Activated B cell treated with CpG ODN at 0.5 μM for 24 hours (primary cell): Measurements from ENCODE around the gene SV2B. TPM values are rescaled to one million over a fixed set of nuclear protein-coding genes. Genes with fewer than 3 reads are reported as not detected.
"Not testable (repeated sequence)": the region's sequence is repeated elsewhere in the genome, so short reads cannot be mapped to it uniquely, and the experiment has no call there.

Experiments
- ATAC-seq: fragments of 200-7000 bp; cut with Tn5 transposase; one replicate; pipeline ENCODE4 v1.10.0; 2021; ENCODE audit warnings: low read depth, mild to moderate bottlenecking, moderate library complexity
- CTCF ChIA-PET: fragments of 350-600 bp; sonication (Branson Sonifier 250); formaldehyde crosslinking; loops from one replicate; lab custom pipeline; 2021; ENCODE audit warnings: antibody characterized with exemption; lab: Charles Lee
- POLR2A ChIA-PET: fragments of 350-600 bp; sonication (Branson Sonifier 250); formaldehyde crosslinking; loops from one replicate; lab custom pipeline; 2021; ENCODE audit warnings: antibody characterized with exemption; lab: Charles Lee
- DNase-seq: peaks from one replicate; pipeline ENCODE4 v3.0.0; 2022
- H3K27ac Mint-ChIP-seq: one replicate; pipeline ENCODE4 v1.8.0; 2020; ENCODE audit warnings: mixed read lengths
- H3K27me3 Mint-ChIP-seq: one replicate; pipeline ENCODE4 v1.8.0; 2021; ENCODE audit warnings: mixed read lengths
- H3K36me3 Mint-ChIP-seq: one replicate; pipeline ENCODE4 v1.8.0; 2021; ENCODE audit warnings: low read depth, mixed read lengths
- H3K4me1 Mint-ChIP-seq: one replicate; pipeline ENCODE4 v1.8.0; 2021; ENCODE audit warnings: mixed read lengths
- H3K4me3 Mint-ChIP-seq: one replicate; pipeline ENCODE4 v1.8.0; 2020; ENCODE audit warnings: mild to moderate bottlenecking, mixed read lengths
- H3K9me3 Mint-ChIP-seq: one replicate; pipeline ENCODE4 v1.8.0; 2020; ENCODE audit warnings: mixed read lengths
- intact Hi-C: fragments of 100-400 bp; cut with micrococcal nuclease; formaldehyde crosslinking; loops from one replicate; pipeline ENCODE4 v1.15.1; 2024
- total RNA-seq: library from RNA; stranded (reverse); gene quantifications from 2 replicates; pipeline ENCODE4 v1.2.3, GENCODE V29; 2022
- TF ChIP-seq, protein P1 (sequence below): fragments of 200-600 bp; IDR thresholded peaks from one replicate; pipeline ENCODE4 v1.8.0; 2022; ENCODE audit warnings: antibody characterized with exemption, mild to moderate bottlenecking

SV2B gene
- total RNA-seq, 1 donor from 2014 or later: not detected

DNA sequence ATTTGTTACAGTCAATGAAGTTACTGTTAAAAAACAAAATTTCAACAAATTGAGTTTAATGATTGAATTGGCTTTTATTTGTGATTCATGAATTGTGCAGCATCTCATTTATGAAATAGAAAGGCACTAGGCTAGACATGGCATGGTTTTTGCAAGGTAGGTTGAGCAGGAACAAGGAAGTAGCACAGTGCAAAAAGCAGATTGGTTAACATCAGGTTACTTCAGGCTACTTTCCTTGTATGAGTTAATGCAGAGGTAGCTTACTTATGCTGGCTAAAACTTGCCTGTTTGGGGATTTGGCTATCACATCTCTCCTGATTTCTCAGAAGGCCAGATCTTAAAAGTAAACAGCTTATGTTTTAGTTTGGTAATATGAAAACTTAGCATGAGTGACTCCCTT lies 23.0 kb upstream of the SV2B start:
- peaks cover 10% of the 10 kb centered on the region for H3K27me3 Mint-ChIP-seq
- intact Hi-C loops: no loop called here
- H3K9me3 Mint-ChIP-seq: peaks cover 16% of the 10 kb centered on the region
- ATAC-seq (no peak), DNase-seq (no peak)
- no peaks in the 10 kb centered on the region for H3K36me3 Mint-ChIP-seq
- TF ChIP-seq, protein P1, sequence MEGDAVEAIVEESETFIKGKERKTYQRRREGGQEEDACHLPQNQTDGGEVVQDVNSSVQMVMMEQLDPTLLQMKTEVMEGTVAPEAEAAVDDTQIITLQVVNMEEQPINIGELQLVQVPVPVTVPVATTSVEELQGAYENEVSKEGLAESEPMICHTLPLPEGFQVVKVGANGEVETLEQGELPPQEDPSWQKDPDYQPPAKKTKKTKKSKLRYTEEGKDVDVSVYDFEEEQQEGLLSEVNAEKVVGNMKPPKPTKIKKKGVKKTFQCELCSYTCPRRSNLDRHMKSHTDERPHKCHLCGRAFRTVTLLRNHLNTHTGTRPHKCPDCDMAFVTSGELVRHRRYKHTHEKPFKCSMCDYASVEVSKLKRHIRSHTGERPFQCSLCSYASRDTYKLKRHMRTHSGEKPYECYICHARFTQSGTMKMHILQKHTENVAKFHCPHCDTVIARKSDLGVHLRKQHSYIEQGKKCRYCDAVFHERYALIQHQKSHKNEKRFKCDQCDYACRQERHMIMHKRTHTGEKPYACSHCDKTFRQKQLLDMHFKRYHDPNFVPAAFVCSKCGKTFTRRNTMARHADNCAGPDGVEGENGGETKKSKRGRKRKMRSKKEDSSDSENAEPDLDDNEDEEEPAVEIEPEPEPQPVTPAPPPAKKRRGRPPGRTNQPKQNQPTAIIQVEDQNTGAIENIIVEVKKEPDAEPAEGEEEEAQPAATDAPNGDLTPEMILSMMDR: no peak
- H3K27ac Mint-ChIP-seq: no peak overlapping the region
- H3K4me3 Mint-ChIP-seq: no peak overlapping the region
- H3K4me1 Mint-ChIP-seq: no peaks in the 10 kb centered on the region
- ChIA-PET POLR2A (no interaction called here), CTCF (no interaction called here)

DNA sequence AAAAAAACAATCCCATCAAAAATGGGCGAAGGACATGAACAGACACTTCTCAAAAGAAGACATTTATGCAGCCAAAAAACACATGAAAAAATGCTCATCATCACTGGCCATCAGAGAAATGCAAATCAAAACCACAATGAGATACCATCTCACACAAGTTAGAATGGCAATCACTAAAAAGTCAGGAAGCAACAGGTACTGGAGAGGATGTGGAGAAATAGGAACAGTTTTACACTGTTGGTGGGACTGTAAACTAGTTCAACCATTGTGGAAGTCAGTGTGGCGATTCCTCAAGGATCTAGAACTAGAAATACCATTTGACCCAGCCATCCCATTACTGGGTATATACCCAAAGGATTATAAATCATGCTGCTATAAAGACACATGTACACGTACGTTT lies 6.2 kb upstream of the SV2B start:
- H3K27ac Mint-ChIP-seq, H3K4me3 Mint-ChIP-seq, H3K36me3 Mint-ChIP-seq, POLR2A ChIA-PET, H3K9me3 Mint-ChIP-seq, ATAC-seq, DNase-seq, H3K4me1 Mint-ChIP-seq, intact Hi-C loops, CTCF ChIA-PET: not testable (repeated sequence)
- peaks cover 32% of the 10 kb centered on the region for H3K27me3 Mint-ChIP-seq

DNA sequence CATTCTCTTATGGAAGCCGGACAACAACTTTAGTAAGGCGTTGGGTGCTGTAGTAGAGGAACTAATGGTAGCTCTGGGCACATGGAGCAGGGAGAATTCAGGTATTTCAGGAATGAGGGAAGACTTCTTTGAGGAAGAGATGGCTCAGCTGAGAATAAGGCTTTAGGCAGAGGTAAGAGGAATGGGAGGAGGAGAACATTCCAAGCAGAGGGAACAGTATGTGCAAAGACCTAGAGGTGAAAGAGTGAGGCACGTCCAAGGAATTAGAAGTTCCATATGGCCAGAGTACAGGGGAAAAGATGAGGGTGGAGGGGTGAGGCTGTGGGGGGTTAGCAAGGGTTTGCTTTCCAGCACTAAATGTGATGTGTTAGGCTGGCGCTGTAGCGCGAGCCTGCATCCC lies 1.6 kb upstream of the SV2B start:
- intact Hi-C loops: no loop called here
- Mint-ChIP-seq H3K27me3 (peaks cover 54% of the 10 kb centered on the region), H3K4me3 (no peak overlapping the region), H3K4me1 (peaks cover 18% of the 10 kb centered on the region), H3K36me3 (no peaks in the 10 kb centered on the region), H3K27ac (no peak overlapping the region), H3K9me3 (peaks cover 3% of the 10 kb centered on the region)
- ChIA-PET CTCF (no interaction called here), POLR2A (no interaction called here)
- ATAC-seq (no peak), DNase-seq (no peak)
- TF ChIP-seq, protein P1: no peak

DNA sequence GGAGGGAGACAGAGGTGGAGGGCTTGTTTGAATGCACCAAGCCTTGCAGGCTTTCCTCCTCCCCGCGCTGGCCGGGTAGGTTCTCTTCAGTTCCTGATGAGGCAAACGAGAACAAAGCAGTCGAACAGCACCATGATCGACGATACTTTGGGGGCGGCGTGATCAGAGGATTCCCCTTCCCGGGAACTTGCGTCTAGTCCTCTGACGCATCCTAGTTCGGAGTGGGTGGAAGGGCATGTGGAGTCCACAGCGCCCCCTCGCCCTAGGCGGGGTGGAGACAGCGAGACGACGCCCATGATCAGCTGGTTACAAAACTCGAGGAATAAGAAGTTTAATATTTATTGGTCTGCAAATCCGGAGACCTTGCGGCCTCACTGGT lies 452 bp upstream of the SV2B start:
- Mint-ChIP-seq H3K27ac (no peak overlapping the region), H3K27me3 (peaks cover 58% of the 10 kb centered on the region), H3K9me3 (no peaks in the 10 kb centered on the region), H3K4me3 (peak overlapping the region; percentile 72), H3K36me3 (no peaks in the 10 kb centered on the region), H3K4me1 (peaks cover 18% of the 10 kb centered on the region)
- TF ChIP-seq, protein P1: no peak
- ChIA-PET CTCF (no interaction called here), POLR2A (no interaction called here)
- ATAC-seq: no peak
- DNase-seq: no peak
- intact Hi-C loops: no loop called here

DNA sequence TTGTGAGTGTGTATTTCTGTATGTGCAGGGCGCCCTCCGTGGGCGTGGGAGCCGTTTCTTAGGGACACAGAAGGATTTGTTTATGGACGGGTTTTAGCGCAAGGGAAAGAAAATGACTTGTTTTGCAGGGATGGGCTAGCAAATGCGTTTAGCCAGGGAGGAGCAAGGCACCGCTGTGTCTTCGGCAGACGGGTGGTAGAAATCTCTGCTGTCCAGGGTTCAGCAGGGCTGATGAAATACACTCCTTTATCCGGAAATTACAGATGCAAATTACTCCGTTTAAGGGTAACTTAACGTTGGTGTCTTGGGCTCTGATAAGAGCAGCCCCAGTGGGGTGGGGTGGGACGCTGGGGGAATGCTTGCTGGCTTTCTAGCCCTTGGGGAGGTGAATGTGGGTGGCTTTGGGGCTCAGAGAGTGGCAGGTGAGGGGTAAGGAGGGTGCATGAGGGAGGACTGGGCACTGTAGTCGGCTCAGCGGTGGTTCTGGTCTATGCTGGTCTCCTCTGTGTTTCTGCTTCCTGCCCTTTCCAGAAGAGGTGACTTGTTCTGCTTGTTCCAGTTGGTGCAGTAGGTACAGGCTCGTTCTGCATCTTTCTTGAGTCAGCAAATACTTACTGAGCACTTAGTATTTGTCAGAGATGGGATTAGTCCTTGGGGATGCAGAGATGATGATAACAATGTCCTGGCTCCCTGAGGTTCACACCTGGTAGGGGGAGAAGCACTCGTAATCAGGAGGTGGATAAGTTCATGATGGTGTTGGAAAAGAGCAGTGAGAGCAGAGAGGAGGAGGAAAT lies 954 bp downstream of the SV2B start:
- H3K27me3 Mint-ChIP-seq: peaks cover 62% of the 10 kb centered on the region
- ChIA-PET CTCF (no interaction called here), POLR2A (no interaction called here)
- H3K36me3 Mint-ChIP-seq: no peaks in the 10 kb centered on the region
- TF ChIP-seq, protein P1: no peak
- ATAC-seq (no peak), DNase-seq (no peak)
- intact Hi-C loops: no loop called here
- peak overlapping the region; percentile 80 for H3K4me3 Mint-ChIP-seq
- no peak overlapping the region for H3K27ac Mint-ChIP-seq
- H3K9me3 Mint-ChIP-seq: no peaks in the 10 kb centered on the region
- H3K4me1 Mint-ChIP-seq: peaks cover 18% of the 10 kb centered on the region

DNA sequence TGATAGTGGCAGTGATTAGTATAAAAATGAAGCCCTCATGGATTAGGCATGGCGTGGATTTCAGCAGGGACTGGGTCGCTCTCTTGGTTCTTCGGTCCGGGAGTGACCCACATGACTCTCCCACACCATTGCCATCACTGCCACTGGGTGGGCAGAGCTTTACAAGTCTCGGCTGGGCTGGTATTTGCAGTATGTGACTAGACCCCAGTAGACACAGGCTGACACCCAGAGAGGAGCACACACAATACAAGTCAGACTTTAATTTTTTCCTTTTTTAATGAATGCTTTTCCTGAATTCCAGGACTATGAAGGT lies 1.5 kb downstream of the SV2B start:
- POLR2A ChIA-PET: no interaction called here

More for the DNA sequence above, 1.5 kb downstream of the SV2B start:
- no peaks in the 10 kb centered on the region for H3K9me3 Mint-ChIP-seq
- H3K4me1 Mint-ChIP-seq: peaks cover 18% of the 10 kb centered on the region
- peaks cover 64% of the 10 kb centered on the region for H3K27me3 Mint-ChIP-seq
- no peak overlapping the region for H3K4me3 Mint-ChIP-seq
- intact Hi-C loops: no loop called here
- no peak for ATAC-seq
- CTCF ChIA-PET: no interaction called here
- H3K36me3 Mint-ChIP-seq: no peaks in the 10 kb centered on the region
- DNase-seq: no peak
- TF ChIP-seq, protein P1: no peak
- H3K27ac Mint-ChIP-seq: no peak overlapping the region
